Measurements from ENCODE around the gene GSTM3.

DNA sequence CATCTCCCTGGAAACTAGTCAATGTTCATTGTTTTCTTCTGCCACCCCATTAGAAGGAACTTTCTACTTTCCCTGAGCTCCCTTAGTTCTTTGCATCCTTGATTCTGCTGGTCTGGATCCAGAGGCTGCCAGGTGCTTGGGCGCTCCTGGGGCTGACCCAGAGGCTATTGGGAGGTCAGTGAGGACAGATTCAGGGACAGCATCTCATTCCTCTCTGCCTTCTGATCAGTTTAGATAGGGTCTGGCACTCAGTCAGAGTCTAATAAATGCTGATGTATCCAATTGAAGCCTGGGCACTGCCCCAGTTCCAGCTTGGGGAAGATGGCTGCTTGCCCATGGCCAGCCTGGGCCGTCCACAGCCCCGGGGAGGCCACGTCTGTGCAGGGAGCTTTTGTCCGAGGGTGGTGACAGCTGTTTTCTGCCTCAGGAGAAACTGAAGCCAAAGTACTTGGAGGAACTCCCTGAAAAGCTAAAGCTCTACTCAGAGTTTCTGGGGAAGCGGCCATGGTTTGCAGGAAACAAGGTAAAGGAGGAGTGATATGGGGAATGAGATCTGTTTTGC, 50.9 kb downstream of the GSTM3 start:
- TF ChIP-seq POLR2AphosphoS5 (IDR thresholded peaks at IDR 0.05; ENCODE audit: low read depth, low read length) (no peak), TAF1 (IDR thresholded peaks at IDR 0.05; ENCODE audit: borderline replicate concordance, insufficient read depth, low read length) (no peak), FOXP2 (optimal IDR thresholded peaks at IDR 0.05; ENCODE audit: borderline replicate concordance, extremely low read depth, extremely low read length, insufficient read depth) (no peak), SIN3A (IDR thresholded peaks at IDR 0.05; ENCODE audit: borderline replicate concordance, insufficient read depth, low read length) (no peak)
- TF ChIP-seq, protein P1, sequence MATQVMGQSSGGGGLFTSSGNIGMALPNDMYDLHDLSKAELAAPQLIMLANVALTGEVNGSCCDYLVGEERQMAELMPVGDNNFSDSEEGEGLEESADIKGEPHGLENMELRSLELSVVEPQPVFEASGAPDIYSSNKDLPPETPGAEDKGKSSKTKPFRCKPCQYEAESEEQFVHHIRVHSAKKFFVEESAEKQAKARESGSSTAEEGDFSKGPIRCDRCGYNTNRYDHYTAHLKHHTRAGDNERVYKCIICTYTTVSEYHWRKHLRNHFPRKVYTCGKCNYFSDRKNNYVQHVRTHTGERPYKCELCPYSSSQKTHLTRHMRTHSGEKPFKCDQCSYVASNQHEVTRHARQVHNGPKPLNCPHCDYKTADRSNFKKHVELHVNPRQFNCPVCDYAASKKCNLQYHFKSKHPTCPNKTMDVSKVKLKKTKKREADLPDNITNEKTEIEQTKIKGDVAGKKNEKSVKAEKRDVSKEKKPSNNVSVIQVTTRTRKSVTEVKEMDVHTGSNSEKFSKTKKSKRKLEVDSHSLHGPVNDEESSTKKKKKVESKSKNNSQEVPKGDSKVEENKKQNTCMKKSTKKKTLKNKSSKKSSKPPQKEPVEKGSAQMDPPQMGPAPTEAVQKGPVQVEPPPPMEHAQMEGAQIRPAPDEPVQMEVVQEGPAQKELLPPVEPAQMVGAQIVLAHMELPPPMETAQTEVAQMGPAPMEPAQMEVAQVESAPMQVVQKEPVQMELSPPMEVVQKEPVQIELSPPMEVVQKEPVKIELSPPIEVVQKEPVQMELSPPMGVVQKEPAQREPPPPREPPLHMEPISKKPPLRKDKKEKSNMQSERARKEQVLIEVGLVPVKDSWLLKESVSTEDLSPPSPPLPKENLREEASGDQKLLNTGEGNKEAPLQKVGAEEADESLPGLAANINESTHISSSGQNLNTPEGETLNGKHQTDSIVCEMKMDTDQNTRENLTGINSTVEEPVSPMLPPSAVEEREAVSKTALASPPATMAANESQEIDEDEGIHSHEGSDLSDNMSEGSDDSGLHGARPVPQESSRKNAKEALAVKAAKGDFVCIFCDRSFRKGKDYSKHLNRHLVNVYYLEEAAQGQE (IDR thresholded peaks at IDR 0.05; ENCODE audit: insufficient read depth in 1 of 2, low read depth in 2 of 2, low read length in 2 of 2) = no peak
